Measurements from ENCODE around the gene ZNF772.

ZNF772 gene

DNA sequence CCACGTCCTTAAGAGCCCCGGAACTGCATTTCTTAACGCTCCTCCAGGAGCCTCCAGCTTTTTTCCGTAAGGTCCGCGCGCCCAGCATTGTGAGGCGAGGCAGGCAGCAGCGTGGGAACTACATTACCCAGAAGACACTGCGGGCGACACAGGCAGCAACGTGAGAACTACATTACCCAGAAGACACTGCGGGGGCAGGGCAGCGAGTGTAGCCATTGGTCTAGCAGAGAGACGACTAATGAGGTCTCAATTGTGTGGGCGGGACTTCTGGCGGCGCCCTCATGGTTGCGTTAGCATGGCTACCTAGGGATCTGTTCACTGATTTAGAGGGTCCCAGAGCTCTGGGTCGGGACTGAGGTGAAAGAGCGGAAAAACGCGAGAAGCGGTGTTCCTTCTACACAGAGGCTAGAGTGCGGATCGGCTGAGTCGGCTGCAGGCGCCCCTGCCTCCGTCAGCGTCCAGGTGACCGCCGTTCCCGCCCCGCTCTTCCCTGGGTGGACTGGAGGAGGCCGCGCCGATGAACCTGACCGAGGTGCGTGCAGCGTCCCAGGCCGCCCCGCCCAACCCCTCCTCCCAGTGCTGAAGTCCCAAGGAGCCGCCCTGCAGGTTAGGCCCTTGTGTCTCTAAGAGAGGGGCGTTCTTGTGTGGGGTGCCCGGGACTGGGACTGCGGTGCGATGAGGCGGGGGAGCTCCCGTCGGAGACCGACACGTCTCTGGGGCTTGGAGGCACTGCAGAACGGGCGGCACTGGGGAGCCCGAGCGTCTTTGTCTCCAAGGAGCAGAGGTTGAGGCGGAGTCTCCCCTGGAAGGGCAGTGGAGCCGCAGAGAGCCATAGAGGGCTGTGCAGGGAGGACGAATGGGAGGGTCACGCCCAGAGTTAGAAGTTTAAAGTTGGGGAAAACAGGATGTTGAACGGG, 42.0 kb downstream of the ZNF772 start, which contains the start of gene ZNF749:
Gene ZNF749, plus strand, starts transcription at position 264 of the 917 bp plus-strand sequence. Its CDS starts 254 bp downstream, at position 518.
- peak; percentile 98 to 99 for DNase-seq

- no peak for DNase-seq
Observed at GRCh38 chr19:57434386-57435061, 42.8 kb downstream of the ZNF772 start.

DNA sequence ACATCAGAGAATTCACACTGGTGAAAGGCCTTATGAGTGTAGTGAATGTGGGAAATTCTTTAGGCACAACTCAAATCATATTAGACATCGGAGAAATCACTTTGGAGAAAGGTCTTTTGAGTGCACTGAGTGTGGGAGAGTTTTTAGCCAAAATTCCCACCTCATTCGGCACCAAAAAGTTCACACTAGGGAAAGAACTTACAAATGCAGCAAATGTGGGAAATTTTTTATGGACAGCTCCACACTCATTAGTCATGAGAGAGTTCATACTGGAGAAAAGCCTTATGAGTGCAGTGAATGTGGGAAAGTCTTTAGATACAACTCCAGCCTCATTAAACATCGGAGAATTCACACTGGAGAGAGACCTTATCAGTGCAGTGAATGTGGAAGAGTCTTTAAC, 56.3 kb downstream of the ZNF772 start:
- DNase-seq, result no peak

- DNase-seq, result no peak
Observed at GRCh38 chr19:57419439-57419838, 57.9 kb downstream of the ZNF772 start.
